NCI-H187 (cell line): ENCODE results near the gene AMPD1.
A peak's percentile ranks its signal among the peaks of the same experiment; 100 is the strongest.

Experiments
- DNase-seq, 2 experiments: peaks; one replicate each; lab custom pipeline; 2025; lab: John Stamatoyannopoulos, UW

Gene AMPD1

GRCh38 chr1:114696810-114697209 is 1.5 kb upstream of the AMPD1 start:
- DNase-seq: no peak

- DNase-seq: no peak
Observed at GRCh38 chr1:114694540-114695310, 621 bp downstream of the AMPD1 start.

GRCh38 chr1:114692947-114693346 is 2.4 kb downstream of the AMPD1 start:
- no peak for DNase-seq

- DNase-seq: no peak
Observed at GRCh38 chr1:114691061-114691460, 4.3 kb downstream of the AMPD1 start.

- no peak for DNase-seq
Observed at GRCh38 chr1:114690148-114690547, 5.2 kb downstream of the AMPD1 start.

GRCh38 chr1:114688526-114688925 is 6.8 kb downstream of the AMPD1 start:
- no peak for DNase-seq

GRCh38 chr1:114685851-114686250 is 9.5 kb downstream of the AMPD1 start:
- DNase-seq: no peak

- DNase-seq: no peak
Observed at GRCh38 chr1:114677691-114678090, 17.7 kb downstream of the AMPD1 start.

GRCh38 chr1:114676115-114676514 is 19.2 kb downstream of the AMPD1 start:
- DNase-seq: no peak

GRCh38 chr1:114671939-114672275 is 23.4 kb downstream of the AMPD1 start:
- DNase-seq: no peak

- DNase-seq: no peak
Observed at GRCh38 chr1:114671011-114671938, 24.1 kb downstream of the AMPD1 start.

GRCh38 chr1:114670083-114671010 is 25.0 kb downstream of the AMPD1 start:
- DNase-seq: peak; percentile 43 to 57

- DNase-seq: peak in 1 of 2 experiments; percentile 57
Observed at GRCh38 chr1:114669562-114670082, 25.7 kb downstream of the AMPD1 start, which contains the start of gene DENND2C. TSS of gene DENND2C (minus strand) at chr1:114670049. CDS start at chr1:114625984, 44,065 bp downstream.

GRCh38 chr1:114668784-114669561 is 26.4 kb downstream of the AMPD1 start:
- no peak for DNase-seq

- DNase-seq: no peak
Observed at GRCh38 chr1:114668373-114668772, 27.0 kb downstream of the AMPD1 start.

GRCh38 chr1:114666954-114667353 is 28.4 kb downstream of the AMPD1 start:
- no peak for DNase-seq

- DNase-seq: no peak
Observed at GRCh38 chr1:114660238-114660637, 35.1 kb downstream of the AMPD1 start.

GRCh38 chr1:114651893-114652292 is 43.5 kb downstream of the AMPD1 start:
- DNase-seq: no peak

GRCh38 chr1:114648503-114648902 is 46.8 kb downstream of the AMPD1 start:
- no peak for DNase-seq

GRCh38 chr1:114641377-114641776 is 54.0 kb downstream of the AMPD1 start:
- DNase-seq: no peak

- DNase-seq: no peak
Observed at GRCh38 chr1:114638910-114639309, 56.4 kb downstream of the AMPD1 start.
